ENCODE data around the gene DGKD.

DGKD gene

DNA sequence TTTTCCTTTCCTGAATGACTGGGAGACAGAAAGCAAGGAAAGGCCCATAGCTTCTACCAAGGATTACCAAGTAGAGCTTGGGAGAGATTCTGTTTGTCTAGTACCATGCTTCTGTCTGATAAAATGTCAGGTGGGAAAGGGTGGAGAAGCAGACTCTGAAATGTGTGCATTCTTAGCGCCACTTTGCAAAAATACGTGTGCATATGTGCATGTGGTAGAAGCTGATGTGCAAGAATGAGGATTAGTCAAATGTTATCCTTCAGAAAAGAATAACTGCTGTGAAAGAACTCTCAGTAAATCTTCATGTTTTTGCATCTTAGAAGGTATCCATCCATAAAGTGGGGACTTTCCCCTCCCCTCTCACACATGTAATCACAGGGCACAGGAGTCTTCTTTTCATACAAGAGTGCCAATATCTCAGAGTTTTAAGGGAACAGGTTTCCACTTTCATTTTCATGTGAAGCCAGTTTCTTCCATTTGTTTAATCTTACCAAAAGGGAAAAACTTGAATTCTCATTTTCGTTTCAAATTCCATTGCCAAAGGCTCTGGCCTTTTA is 15.4 kb upstream of the DGKD start:
- no peak for DNase-seq (ENCODE audit: low read depth)

- no peak for DNase-seq (ENCODE audit: low read depth)
Observed at GRCh38 chr2:233339427-233339826, 14.9 kb upstream of the DGKD start.

GRCh38 chr2:233341296-233341695 is 13.0 kb upstream of the DGKD start:
- no peak for DNase-seq (ENCODE audit: low read depth)

- no peak for DNase-seq (ENCODE audit: low read depth)
Observed at GRCh38 chr2:233342301-233342700, 12.0 kb upstream of the DGKD start.

GRCh38 chr2:233343171-233343705 is 11.1 kb upstream of the DGKD start:
- no peak for DNase-seq (ENCODE audit: low read depth)

DNA sequence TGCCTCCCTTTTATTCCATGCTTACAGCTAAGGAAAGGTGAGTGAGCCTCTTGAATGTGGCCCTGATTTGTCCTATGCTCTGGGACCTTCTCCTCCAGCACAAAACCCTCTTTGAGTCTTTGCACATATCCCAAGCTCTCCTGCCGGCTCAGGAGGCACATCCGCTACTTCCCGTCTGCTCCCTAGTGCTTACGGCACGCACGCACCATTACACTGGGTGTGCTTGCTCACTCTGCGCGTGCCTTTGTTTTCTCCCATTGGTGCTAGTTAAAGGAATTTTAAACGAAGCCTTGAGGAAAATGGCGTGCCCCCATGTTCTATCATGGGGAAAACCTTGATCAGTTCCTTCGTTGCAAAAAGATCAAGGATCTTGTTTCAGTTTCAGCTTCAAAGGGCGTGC is 7.9 kb upstream of the DGKD start:
- DNase-seq (ENCODE audit: low read depth): no peak

GRCh38 chr2:233346930-233347329 is 7.4 kb upstream of the DGKD start:
- no peak for DNase-seq (ENCODE audit: low read depth)

DNA sequence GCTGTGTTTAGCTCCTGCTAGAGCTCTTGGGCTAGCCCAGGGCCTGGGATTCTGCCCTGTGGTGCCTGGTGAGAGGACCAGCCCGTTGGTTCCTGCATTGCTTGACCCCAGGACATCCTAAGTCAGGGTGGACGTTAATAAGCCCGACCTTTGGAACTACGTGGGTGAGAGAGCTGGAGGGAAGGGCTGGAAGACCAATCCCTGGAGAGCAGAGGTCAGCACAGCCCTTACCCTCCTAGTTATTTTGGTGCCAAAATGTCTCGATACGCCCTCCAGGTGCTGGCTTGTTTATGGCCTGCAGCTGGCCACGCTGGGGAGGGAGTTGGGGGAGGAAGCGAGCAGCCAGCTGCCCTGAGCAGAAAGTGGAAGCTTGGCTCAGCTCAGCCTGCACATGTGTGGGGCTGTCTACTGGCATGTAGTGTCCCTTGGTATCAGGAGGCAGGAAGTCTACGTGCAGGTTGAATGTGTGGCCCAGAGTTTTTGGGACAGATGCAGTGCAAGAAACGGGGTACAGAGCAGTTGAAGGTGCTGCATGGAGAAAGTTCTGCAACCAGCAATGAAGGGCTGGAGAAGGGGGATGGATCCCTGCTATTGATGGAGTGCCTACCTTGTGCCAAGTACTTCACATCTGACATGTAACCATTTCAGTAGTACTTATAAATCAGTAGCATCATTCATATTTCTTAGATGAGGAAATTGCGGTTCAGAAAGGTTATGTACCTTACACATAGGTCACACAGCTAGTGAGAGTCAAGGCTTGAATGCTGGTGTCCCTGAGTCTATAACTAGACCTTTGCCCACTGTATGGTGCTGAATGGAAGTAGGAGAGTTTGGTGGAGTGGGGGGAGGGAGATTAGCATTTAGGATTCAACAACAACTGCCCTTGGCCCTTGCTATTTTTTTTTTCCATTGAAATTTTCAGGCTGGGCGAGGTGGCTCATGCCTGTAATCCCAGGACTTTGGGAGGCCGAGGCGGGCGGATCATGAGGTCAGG is 5.0 kb upstream of the DGKD start:
- no peak for DNase-seq (ENCODE audit: low read depth)

- DNase-seq (ENCODE audit: low read depth): peak; percentile 99
Observed at GRCh38 chr2:233350708-233351107, 3.6 kb upstream of the DGKD start.

DNA sequence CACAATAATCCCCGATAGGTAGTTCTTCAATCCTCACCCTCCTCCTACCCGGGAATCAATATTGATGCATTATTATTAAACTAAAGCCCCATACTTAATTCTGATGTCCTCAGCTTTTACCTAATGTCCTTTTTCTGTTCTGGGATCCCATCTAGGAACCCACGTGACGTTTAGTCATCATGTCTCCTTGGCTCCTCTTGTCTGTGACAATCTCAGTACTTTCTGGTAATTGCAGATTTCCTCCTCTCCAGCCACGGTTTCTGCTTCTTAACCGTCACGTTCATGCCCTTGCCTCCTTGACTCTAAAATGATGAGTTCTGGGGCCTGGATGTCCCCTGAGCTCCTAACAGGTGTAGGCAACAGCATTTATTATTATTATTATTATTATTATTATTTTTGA is 2.9 kb upstream of the DGKD start:
- DNase-seq (ENCODE audit: low read depth): peak; percentile 66

GRCh38 chr2:233352141-233352842 is 2.0 kb upstream of the DGKD start:
- no peak for DNase-seq (ENCODE audit: low read depth)

DNA sequence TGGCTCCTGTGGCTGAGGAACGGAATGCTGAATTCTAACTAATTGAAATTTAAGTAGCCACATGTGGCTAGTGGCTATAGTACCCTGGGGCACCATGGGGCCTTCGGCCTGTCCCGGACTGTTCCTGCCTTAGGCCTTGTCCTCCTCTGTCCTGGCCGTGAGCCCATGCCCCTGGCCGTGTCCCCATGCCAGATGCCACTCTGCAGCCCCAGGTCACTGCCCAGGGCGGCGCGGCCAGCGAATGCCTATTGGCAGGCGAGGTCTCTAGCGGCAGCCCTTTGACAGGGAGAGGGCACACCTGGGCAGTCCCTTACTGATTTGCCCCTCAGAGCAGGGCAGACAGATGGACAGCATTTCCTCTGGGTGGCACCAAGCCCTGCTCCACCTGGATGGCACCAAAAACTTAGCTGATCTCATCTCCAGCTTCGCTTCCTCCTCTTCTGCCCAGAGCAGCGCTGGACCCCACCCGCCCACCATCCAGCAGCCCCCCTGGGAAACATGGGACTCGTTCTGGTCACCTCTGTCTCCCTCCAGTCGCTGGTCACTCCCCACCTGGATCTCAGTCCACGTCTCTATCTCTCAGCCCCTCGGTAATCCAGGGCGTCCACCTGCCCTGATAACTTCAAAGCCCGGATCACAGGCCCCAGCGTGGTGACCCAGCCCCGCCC is 1.1 kb upstream of the DGKD start:
- DNase-seq (ENCODE audit: low read depth): no peak

- DNase-seq (ENCODE audit: low read depth): no peak
Observed at GRCh38 chr2:233354500-233354924, 218 bp downstream of the DGKD start.

GRCh38 chr2:233354971-233355574 is 779 bp downstream of the DGKD start:
- peak; percentile 42 for DNase-seq (ENCODE audit: low read depth)

- no peak for DNase-seq (ENCODE audit: low read depth)
Observed at GRCh38 chr2:233355916-233356315, 1.6 kb downstream of the DGKD start.

- no peak for DNase-seq (ENCODE audit: low read depth)
Observed at GRCh38 chr2:233356546-233357308, 2.4 kb downstream of the DGKD start.

- DNase-seq (ENCODE audit: low read depth): no peak
Observed at GRCh38 chr2:233358335-233358734, 4.0 kb downstream of the DGKD start.

DNA sequence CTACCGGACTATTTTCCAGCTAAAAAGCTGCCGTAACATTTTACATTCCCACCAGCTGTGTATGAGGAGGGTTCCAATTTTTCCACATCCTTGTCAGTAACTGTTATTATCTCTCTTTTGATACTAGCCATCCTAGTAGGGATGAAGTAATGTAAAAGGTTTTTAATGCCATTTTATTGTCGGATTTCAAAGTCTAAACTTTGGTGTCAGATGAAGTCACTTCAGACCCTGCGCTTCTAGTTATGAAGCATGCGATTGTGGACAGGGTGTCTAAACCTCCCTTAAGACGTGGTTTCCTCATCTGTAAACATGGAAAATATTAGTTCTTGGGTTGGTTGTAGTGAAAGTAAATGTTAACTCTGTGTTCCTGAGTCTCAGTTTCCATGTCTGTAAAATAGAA is 4.7 kb downstream of the DGKD start:
- no peak for DNase-seq (ENCODE audit: low read depth)

GRCh38 chr2:233359823-233360222 is 5.5 kb downstream of the DGKD start:
- DNase-seq (ENCODE audit: low read depth): no peak

DNA sequence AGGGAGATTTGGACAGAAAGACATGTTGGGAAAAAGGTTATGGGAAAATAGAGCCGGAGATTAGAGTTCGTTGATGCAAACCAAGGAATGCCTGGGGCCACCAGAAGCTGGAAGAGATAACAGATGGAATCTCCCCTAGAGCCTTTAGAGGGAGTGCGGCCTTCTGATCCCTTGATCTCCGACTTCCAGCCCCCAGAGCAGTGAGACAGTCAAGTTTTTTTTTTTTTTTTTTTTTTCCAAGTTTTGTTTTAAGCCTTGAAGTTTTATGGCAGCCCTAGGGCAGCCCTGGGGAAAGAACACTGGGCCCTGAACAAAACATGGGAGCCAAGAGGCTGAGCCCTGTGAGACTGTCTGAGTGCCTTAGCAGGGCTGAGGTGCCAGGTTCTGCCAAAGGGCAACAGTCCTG is 6.5 kb downstream of the DGKD start:
- DNase-seq (ENCODE audit: low read depth): no peak

GRCh38 chr2:233361297-233361696 is 7.0 kb downstream of the DGKD start:
- DNase-seq (ENCODE audit: low read depth): no peak

All from ELR (cell line).